GM19452 (cell line): ENCODE results near the gene RANBP17.

Experiments used
- ATAC-seq: cut with Tn5 transposase; IDR thresholded peaks from one replicate; pipeline ENCODE4 v1.9.1; 2021; ENCODE audit not compliant: unreplicated experiment

RANBP17 gene

GRCh38 chr5:171080186-171080938 is 218.5 kb downstream of the RANBP17 start:
- ATAC-seq: no peak

- no peak for ATAC-seq
Observed at GRCh38 chr5:171081319-171081718, 219.5 kb downstream of the RANBP17 start.

GRCh38 chr5:171092194-171092593 is 230.4 kb downstream of the RANBP17 start:
- ATAC-seq: no peak

- no peak for ATAC-seq
Observed at GRCh38 chr5:171093598-171093997, 231.8 kb downstream of the RANBP17 start.

GRCh38 chr5:171094356-171094755 is 232.5 kb downstream of the RANBP17 start:
- no peak for ATAC-seq

- no peak for ATAC-seq
Observed at GRCh38 chr5:171102877-171103610, 241.2 kb downstream of the RANBP17 start.

GRCh38 chr5:171107669-171108068 is 245.9 kb downstream of the RANBP17 start:
- ATAC-seq: no peak

GRCh38 chr5:171115519-171115918 is 253.7 kb downstream of the RANBP17 start:
- no peak for ATAC-seq

- ATAC-seq: no peak
Observed at GRCh38 chr5:171116719-171117118, 254.9 kb downstream of the RANBP17 start.

- ATAC-seq: no peak
Observed at GRCh38 chr5:171120986-171121622, 259.3 kb downstream of the RANBP17 start.

GRCh38 chr5:171121638-171122037 is 259.8 kb downstream of the RANBP17 start:
- ATAC-seq: no peak

- no peak for ATAC-seq
Observed at GRCh38 chr5:171122372-171122771, 260.6 kb downstream of the RANBP17 start.

- no peak for ATAC-seq
Observed at GRCh38 chr5:171123417-171123816, 261.6 kb downstream of the RANBP17 start.

- no peak for ATAC-seq
Observed at GRCh38 chr5:171127314-171127713, 265.5 kb downstream of the RANBP17 start.

- ATAC-seq: no peak
Observed at GRCh38 chr5:171128136-171128535, 266.3 kb downstream of the RANBP17 start.

GRCh38 chr5:171129308-171129707 is 267.5 kb downstream of the RANBP17 start:
- ATAC-seq: no peak

- no peak for ATAC-seq
Observed at GRCh38 chr5:171131497-171131896, 269.7 kb downstream of the RANBP17 start.

GRCh38 chr5:171137768-171138525 is 276.1 kb downstream of the RANBP17 start:
- no peak for ATAC-seq

GRCh38 chr5:171139227-171139626 is 277.4 kb downstream of the RANBP17 start:
- no peak for ATAC-seq

GRCh38 chr5:171142617-171143016 is 280.8 kb downstream of the RANBP17 start:
- no peak for ATAC-seq

GRCh38 chr5:171143171-171143570 is 281.4 kb downstream of the RANBP17 start:
- ATAC-seq: no peak
